Prostate gland (tissue), 2 donors: ENCODE data around the gene C6orf89. TPM values are rescaled to one million over a fixed set of nuclear protein-coding genes. Genes with fewer than 3 reads are reported as not detected.
A peak's percentile ranks its signal among the peaks of the same experiment; 100 is the strongest.

Experiments used
- DNase-seq: peaks from one replicate; pipeline ENCODE4 v3.0.0-alpha.2; 2019; ENCODE audit warnings: low spot score
- H3K27ac ChIP-seq, 2 donors: fragments of 200-600 bp; sonication (generic); 2 replicates each; pipeline ENCODE4 v1.5.1; 2017 to 2019
- H3K27me3 ChIP-seq: fragments of 200-600 bp; sonication (generic); replicated peaks from 2 replicates; pipeline ENCODE4 v1.5.1; 2019; ENCODE audit not compliant: insufficient read depth
- H3K36me3 ChIP-seq, 2 donors: fragments of 200-600 bp; sonication (generic); 1 replicate in 1 of 2; 2 replicates in 1 of 2; pipeline versions ENCODE4 v1.5.1 to v1.8.1; 2017 to 2019
- H3K4me1 ChIP-seq: fragments of 200-600 bp; sonication (generic); replicated peaks from 2 replicates; pipeline ENCODE4 v1.5.1; 2019
- H3K4me3 ChIP-seq, 2 donors: fragments of 200-600 bp; sonication (generic); 2 replicates each; pipeline ENCODE4 v1.5.1; 2017 to 2019
- H3K9me3 ChIP-seq: fragments of 200-600 bp; sonication (generic); 2 replicates; pipeline ENCODE4 v1.5.1; 2017
- POLR2A ChIP-seq: fragments of 450-650 bp; IDR thresholded peaks from one replicate; pipeline ENCODE4 v1.6.1; 2016; ENCODE audit warnings: antibody characterized with exemption, mild to moderate bottlenecking
- POLR2AphosphoS5 ChIP-seq: sonication (generic); formaldehyde crosslinking; IDR thresholded peaks from one replicate; pipeline ENCODE4 v1.6.1; 2017; ENCODE audit warnings: antibody characterized with exemption
- WGBS: methylation state at CpG from one replicate; pipeline ENCODE4 v1.1.5; 2018; 5-methylcytosine and 5-hydroxymethylcytosine counted together
- intact Hi-C: fragments of 100-400 bp; cut with DNase I; formaldehyde crosslinking; loops from one replicate; pipeline ENCODE4 v1.14.2; 2022
- total RNA-seq, 2 donors: library from RNA; depleted of rRNA; stranded (reverse); fragments of >200 nt; gene quantifications; one replicate each; pipeline ENCODE4 v1.1.0, GENCODE V29; 2016
- TF ChIP-seq, protein P1 (sequence below), 4 experiments: fragments of 200-600 bp in 2 of 4; fragments of 450-650 bp in 2 of 4; sonication (generic) in 2 of 4; IDR thresholded peaks; 1 replicate in 3 of 4; 2 replicates in 1 of 4; pipeline ENCODE4 v1.5.1; 2016 to 2019; ENCODE audit warnings: antibody characterized with exemption in 4 of 4, mild to moderate bottlenecking in 2 of 4, moderate library complexity in 2 of 4

C6orf89 gene
- total RNA-seq, 2 donors from 2014 or later = 54.9 to 96.9 TPM

DNA sequence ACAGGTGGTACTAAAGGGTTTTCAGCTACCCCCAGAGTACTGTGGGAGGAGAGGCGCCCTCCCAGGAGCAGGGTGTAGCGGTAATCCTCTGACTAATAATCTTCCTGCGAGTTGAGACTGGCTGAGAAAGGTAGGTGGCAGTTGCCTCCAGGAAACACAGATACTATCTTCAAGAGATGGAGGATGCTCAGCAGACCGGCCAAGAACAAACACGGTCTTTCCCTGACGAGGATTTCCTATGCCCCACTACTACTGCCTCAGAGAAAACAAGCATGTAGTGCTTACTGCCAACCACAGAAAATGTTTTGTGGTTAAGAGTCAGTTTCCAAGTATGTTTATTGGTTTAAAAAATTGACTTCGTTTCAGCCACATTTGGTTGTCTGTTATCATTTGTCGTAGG is 26.8 kb downstream of the C6orf89 start:
- Histone ChIP-seq H3K36me3 (no peaks in the 10 kb centered on the region), H3K4me1 (peaks cover 11% of the 10 kb centered on the region), H3K4me3 (no peak overlapping the region), H3K27me3 (no peaks in the 10 kb centered on the region), H3K9me3 (no peaks in the 10 kb centered on the region), H3K27ac (peak overlapping the region; percentile 21 to 54)
- DNase-seq = peak; percentile 77
- intact Hi-C loops = no loop called here
- WGBS = 22% methylated on average over 8 of the region's 8 CpGs
- TF ChIP-seq POLR2A (no peak), POLR2AphosphoS5 (peak; percentile 89)
- TF ChIP-seq, protein P1, sequence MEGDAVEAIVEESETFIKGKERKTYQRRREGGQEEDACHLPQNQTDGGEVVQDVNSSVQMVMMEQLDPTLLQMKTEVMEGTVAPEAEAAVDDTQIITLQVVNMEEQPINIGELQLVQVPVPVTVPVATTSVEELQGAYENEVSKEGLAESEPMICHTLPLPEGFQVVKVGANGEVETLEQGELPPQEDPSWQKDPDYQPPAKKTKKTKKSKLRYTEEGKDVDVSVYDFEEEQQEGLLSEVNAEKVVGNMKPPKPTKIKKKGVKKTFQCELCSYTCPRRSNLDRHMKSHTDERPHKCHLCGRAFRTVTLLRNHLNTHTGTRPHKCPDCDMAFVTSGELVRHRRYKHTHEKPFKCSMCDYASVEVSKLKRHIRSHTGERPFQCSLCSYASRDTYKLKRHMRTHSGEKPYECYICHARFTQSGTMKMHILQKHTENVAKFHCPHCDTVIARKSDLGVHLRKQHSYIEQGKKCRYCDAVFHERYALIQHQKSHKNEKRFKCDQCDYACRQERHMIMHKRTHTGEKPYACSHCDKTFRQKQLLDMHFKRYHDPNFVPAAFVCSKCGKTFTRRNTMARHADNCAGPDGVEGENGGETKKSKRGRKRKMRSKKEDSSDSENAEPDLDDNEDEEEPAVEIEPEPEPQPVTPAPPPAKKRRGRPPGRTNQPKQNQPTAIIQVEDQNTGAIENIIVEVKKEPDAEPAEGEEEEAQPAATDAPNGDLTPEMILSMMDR (IDR thresholded peaks at IDR 0.05) = peak in 1 of 4 experiments; percentile 19

DNA sequence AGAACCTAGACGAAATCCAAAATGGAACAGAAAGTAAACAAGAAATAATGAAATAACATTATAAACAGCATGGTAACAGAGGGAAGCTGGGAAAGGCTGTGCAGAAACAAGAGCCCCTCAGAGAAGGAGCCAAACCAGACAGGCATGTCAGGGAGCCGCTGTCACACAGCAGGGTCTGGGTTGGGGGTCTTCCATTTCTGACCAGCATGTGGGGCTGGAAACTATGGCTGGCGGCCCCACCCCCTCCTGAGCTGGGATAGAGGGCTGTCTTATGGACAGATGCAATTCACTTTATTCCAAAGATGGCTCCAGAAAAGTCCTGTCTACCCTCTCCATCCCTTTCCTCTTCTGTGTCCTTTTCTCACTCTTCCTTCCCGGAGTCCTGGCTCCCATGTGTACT is 27.3 kb downstream of the C6orf89 start:
- no peak overlapping the region for H3K4me3 ChIP-seq
- whole genome bisulfite sequencing = 61% methylated on average over 4 of the region's 4 CpGs
- no peak for DNase-seq
- H3K27ac ChIP-seq = peak overlapping the region; percentile 21 to 54
- intact Hi-C loops = no loop called here
- H3K4me1 ChIP-seq = peaks cover 9% of the 10 kb centered on the region
- H3K9me3 ChIP-seq = no peaks in the 10 kb centered on the region
- no peak for TF ChIP-seq POLR2AphosphoS5
- TF ChIP-seq, protein P1 (IDR thresholded peaks at IDR 0.05) = no peak
- no peak for TF ChIP-seq POLR2A
- no peaks in the 10 kb centered on the region for H3K27me3 ChIP-seq
- H3K36me3 ChIP-seq = no peaks in the 10 kb centered on the region

DNA sequence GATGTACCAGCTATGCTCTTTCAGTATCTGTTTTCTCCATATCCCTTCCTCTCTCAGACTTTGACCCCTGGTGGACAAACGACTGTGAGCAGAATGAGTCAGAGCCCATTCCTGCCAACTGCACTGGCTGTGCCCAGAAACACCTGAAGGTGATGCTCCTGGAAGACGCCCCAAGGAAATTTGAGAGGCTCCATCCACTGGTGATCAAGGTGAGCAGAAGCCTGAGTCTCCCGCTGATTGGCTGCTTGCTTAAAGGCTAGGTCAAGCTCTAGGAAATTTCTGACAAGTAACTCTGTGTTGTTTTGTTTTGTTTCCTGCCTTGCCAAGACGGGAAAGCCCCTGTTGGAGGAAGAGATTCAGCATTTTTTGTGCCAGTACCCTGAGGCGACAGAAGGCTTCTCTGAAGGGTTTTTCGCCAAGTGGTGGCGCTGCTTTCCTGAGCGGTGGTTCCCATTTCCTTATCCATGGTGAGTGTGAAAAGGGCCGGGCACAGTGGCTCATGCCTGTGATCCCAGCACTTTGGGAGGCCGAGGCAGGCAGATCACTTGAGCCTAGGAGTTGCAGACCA is 28.6 kb downstream of the C6orf89 start:
- Histone ChIP-seq H3K9me3 (no peaks in the 10 kb centered on the region), H3K4me1 (peaks cover 16% of the 10 kb centered on the region), H3K27me3 (no peaks in the 10 kb centered on the region), H3K4me3 (no peak overlapping the region), H3K36me3 (no peaks in the 10 kb centered on the region), H3K27ac (peak overlapping the region in 1 of 2 donors; percentile 0)
- 61% methylated on average over 10 of the region's 10 CpGs for WGBS
- peak; percentile 51 for DNase-seq
- TF ChIP-seq POLR2AphosphoS5 (peak; percentile 57), POLR2A (no peak)
- TF ChIP-seq, protein P1 (IDR thresholded peaks at IDR 0.05) = peak in 2 of 4 experiments; percentile 29 to 56
- intact Hi-C loops = no loop called here

DNA sequence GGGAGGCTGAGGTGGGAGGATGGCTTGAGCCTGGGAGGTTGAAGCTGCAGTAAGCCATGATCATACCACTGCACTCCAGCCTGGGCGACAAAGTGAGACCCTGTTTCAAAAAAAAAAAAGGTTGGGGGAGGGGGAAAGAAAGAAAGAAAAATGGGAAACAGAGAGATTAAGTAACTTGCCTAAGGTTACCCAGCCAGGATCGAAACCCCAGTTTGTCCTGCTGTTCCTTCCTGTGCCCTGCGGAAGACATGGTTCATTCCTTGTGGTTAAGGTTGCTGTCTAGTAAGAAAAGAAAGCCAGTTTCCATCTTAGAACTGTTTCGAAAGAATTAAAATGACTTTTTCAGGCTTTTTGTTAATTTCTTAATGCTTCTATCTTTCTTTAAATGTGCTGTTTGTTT is 29.8 kb downstream of the C6orf89 start:
- TF ChIP-seq POLR2A = no peak
- Histone ChIP-seq H3K4me3 (no peak overlapping the region), H3K9me3 (no peaks in the 10 kb centered on the region), H3K4me1 (peaks cover 16% of the 10 kb centered on the region), H3K27me3 (no peaks in the 10 kb centered on the region), H3K36me3 (no peaks in the 10 kb centered on the region), H3K27ac (no peak overlapping the region)
- 92% methylated on average over 4 of the region's 4 CpGs for WGBS
- intact Hi-C loops = loop anchor here (5.0 kb wide), 1 partner anchor 57 kb away; no protein-coding TSS in a partner anchor
- no peak for DNase-seq

DNA sequence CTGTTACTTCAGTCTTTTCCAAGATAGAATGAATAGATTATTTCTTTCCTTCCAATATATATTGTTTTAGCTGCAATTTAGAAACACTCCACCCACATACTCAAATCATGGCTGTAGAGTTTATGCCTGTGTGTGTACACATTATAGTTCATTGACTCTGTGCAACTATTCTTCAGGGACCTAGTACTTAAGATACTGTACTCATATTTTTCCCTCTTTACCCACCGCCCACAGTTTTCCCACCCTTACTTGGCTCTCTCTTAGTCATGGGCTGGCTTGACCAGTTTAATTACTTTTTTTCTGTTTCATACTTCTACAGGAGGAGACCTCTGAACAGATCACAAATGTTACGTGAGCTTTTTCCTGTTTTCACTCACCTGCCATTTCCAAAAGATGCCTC is 30.4 kb downstream of the C6orf89 start:
- peaks cover 16% of the 10 kb centered on the region for H3K4me1 ChIP-seq
- no peak overlapping the region for H3K4me3 ChIP-seq
- TF ChIP-seq POLR2AphosphoS5 = no peak
- TF ChIP-seq, protein P1 (IDR thresholded peaks at IDR 0.05) = no peak
- no peak for TF ChIP-seq POLR2A
- 70% methylated on average over 2 of the region's 2 CpGs for WGBS
- H3K27me3 ChIP-seq = no peaks in the 10 kb centered on the region
- no peaks in the 10 kb centered on the region for H3K9me3 ChIP-seq
- H3K36me3 ChIP-seq = no peaks in the 10 kb centered on the region
- DNase-seq = no peak
- intact Hi-C loops = loop anchor here (5.0 kb wide), 1 partner anchor 56 kb away; no protein-coding TSS in a partner anchor
- no peak overlapping the region for H3K27ac ChIP-seq
